ENCODE results near the gene BUB1B.
"Not testable (repeated sequence)": the region's sequence is repeated elsewhere in the genome, so short reads cannot be mapped to it uniquely, and the experiment has no call there.

Gene BUB1B

DNA sequence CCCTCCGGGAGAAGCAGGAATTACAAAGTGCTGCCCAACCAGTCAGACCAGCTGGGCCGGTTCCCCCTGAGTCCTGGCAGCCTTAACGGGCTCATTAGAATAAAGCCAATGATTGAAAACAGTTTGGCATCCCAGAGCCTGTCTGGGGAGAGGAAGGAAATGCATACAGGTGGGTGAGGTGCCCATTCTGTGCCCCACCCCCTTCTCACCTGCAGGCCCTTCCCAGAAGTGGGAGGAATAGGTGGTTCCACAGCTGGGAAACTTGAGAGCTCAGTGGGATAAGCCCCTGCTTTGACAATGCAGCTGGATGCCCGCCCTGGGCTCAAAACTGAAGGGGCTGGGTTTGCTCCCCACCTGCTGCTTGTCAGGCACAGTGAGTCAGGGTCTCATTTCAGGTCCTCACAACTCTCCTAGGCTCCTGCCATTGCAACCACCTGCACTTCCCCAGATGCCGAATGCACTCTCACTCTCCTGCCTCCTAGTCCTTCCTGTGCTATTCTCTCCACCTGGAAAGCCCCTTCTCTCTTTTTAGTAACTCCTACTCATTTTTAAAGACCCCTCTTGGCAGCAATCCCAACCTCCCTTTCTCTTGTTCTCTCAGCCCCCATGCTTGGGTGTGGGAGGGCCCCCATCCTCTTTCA lies 5.5 kb upstream of the BUB1B start:
- no peak overlapping the region for H3K27ac ChIP-seq
- peaks cover 0 to 16% (median 6%) of the 10 kb centered on the region in 10 experiments; a peak in 14 of 20 replicates for H3K4me1 ChIP-seq
- no peaks in the 10 kb centered on the region for H3K36me3 ChIP-seq
- no peak overlapping the region for H3K9ac ChIP-seq
- no peak overlapping the region for H3K4me3 ChIP-seq
- H4K20me1 ChIP-seq, result no peaks in the 10 kb centered on the region
- no peak for TF ChIP-seq Cebpa-rat (IDR thresholded peaks at IDR 0.05)
- no peaks in the 10 kb centered on the region for H3K27me3 ChIP-seq
- H3K9me3 ChIP-seq (replicated peaks in 1 of 11), result no peaks in the 10 kb centered on the region
- no peak overlapping the region for H3K4me2 ChIP-seq

DNA sequence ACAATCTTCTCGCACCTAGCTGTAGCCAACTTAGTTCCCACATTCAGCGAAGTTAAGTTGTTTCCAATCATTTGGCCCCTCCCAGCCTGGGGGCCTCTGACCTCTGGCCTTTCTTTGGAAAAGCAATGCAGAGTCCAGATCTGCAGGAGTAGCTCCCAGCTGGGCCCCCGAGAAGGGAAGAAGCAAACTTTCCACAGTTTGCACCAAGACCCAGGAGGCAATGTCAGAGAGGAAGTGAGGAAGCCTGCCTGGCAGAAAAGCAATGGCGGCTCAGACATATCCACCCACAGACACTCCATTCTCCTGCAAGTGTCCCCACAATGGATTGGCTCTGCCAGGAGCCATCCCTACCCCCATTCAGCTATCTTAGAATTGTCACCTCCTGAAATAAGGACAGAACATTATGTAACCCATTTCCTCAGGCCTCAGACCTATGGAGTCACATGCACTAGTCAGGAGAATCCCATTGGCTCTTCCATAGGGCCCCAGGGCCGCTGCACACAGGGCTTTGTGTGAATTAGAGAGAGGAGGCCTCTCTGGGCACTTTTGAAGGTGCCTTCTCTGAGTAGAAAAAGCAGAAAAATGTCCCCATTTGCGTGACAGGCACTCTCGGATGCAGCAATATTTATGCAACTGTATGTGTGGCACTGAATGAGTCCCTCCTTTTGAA lies 3.0 kb upstream of the BUB1B start:
- TF ChIP-seq Cebpa-rat (IDR thresholded peaks at IDR 0.05), result no peak
- Histone ChIP-seq H3K36me3 (peaks cover 0 to 9% (median 2%) of the 10 kb centered on the region in 11 experiments; a peak in 5 of 22 replicates), H3K4me1 (peaks cover 15 to 31% (median 20%) of the 10 kb centered on the region in 10 experiments), H3K9me3 (replicated peaks in 1 of 11) (no peaks in the 10 kb centered on the region), H3K4me3 (no peak overlapping the region), H3K27ac (no peak overlapping the region), H4K20me1 (peaks cover 0 to 6% (median 2%) of the 10 kb centered on the region in 11 experiments; a peak in 5 of 22 replicates), H3K9ac (no peak overlapping the region), H3K27me3 (no peaks in the 10 kb centered on the region), H3K4me2 (peak overlapping the region in 6 of 11 experiments; percentile 1 to 51 (median 19); a peak in 5 of 22 replicates)

GRCh38 chr15:40160021-40160420 lies 848 bp upstream of the BUB1B start:
- Histone ChIP-seq H3K4me1 (peaks cover 28 to 45% (median 39%) of the 10 kb centered on the region in 10 experiments), H3K4me3 (no peak overlapping the region), H4K20me1 (peaks cover 0 to 25% (median 15%) of the 10 kb centered on the region in 11 experiments; a peak in 8 of 22 replicates), H3K9me3 (replicated peaks in 1 of 11) (no peaks in the 10 kb centered on the region), H3K27me3 (no peaks in the 10 kb centered on the region), H3K9ac (no peak overlapping the region), H3K36me3 (peaks cover 0 to 30% (median 16%) of the 10 kb centered on the region in 11 experiments; a peak in 15 of 22 replicates), H3K27ac (no peak overlapping the region), H3K4me2 (peak overlapping the region in 6 of 11 experiments; percentile 33 to 75 (median 52); a peak in 6 of 22 replicates)
- TF ChIP-seq Cebpa-rat (IDR thresholded peaks at IDR 0.05), result no peak

GRCh38 chr15:40161693-40162391 lies 973 bp downstream of the BUB1B start:
- H3K36me3 ChIP-seq, result peaks cover 0 to 48% (median 35%) of the 10 kb centered on the region in 11 experiments; a peak in 18 of 22 replicates
- H3K4me3 ChIP-seq, result peak overlapping the region; percentile 69 to 93 (median 86)
- H3K27ac ChIP-seq, result peak overlapping the region in 9 of 11 experiments; percentile 76 to 93 (median 86); a peak in 18 of 22 replicates
- H3K9ac ChIP-seq, result peak overlapping the region; percentile 59 to 92 (median 88); a peak in 21 of 22 replicates
- TF ChIP-seq Cebpa-rat (IDR thresholded peaks at IDR 0.05), result no peak
- no peaks in the 10 kb centered on the region for H3K9me3 ChIP-seq (replicated peaks in 1 of 11)
- peaks cover 28 to 45% (median 39%) of the 10 kb centered on the region in 10 experiments for H3K4me1 ChIP-seq
- H3K4me2 ChIP-seq, result peak overlapping the region; percentile 75 to 96 (median 90)
- peaks cover 0 to 28% (median 16%) of the 10 kb centered on the region in 11 experiments; a peak in 8 of 22 replicates for H4K20me1 ChIP-seq
- no peaks in the 10 kb centered on the region for H3K27me3 ChIP-seq

DNA sequence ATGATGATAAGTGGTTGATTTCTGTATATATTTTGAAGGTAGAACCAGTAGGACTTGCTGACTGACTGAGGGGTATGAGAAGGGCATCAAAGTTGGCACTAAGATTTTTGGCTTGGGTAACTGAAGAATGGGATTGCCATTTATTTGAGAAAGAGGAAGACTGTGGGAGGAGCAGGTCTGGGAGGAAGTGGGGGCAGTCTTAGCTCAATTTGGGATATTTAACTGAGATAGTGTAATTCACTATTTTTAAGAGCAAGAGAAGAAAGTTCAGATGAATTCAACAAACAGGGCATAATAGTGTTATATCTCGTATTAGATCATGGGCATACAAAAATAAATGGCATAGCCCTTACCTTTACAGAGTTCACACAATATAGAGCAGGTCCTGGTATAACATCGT lies 1.7 kb downstream of the BUB1B start:
- Histone ChIP-seq H3K27ac (peak overlapping the region in 4 of 11 experiments; percentile 77 to 89 (median 86); a peak in 5 of 22 replicates), H3K27me3 (no peaks in the 10 kb centered on the region), H3K4me3 (peak overlapping the region in 9 of 10 experiments; percentile 69 to 93 (median 86); a peak in 16 of 20 replicates), H3K9ac (peak overlapping the region in 8 of 11 experiments; percentile 82 to 92 (median 89); a peak in 15 of 22 replicates), H3K36me3 (peaks cover 0 to 55% (median 42%) of the 10 kb centered on the region in 11 experiments; a peak in 18 of 22 replicates), H3K4me1 (peaks cover 28 to 45% (median 39%) of the 10 kb centered on the region in 10 experiments), H3K9me3 (replicated peaks in 1 of 11) (no peaks in the 10 kb centered on the region), H4K20me1 (peaks cover 0 to 28% (median 16%) of the 10 kb centered on the region in 11 experiments; a peak in 9 of 22 replicates), H3K4me2 (peak overlapping the region; percentile 75 to 96 (median 90))
- no peak for TF ChIP-seq Cebpa-rat (IDR thresholded peaks at IDR 0.05)

- Histone ChIP-seq H3K36me3 (peaks cover 0 to 68% (median 55%) of the 10 kb centered on the region in 11 experiments; a peak in 18 of 22 replicates), H3K27me3 (no peaks in the 10 kb centered on the region)
Measured at GRCh38 chr15:40163657-40164416, 3.0 kb downstream of the BUB1B start.

GRCh38 chr15:40167374-40167773 lies 6.5 kb downstream of the BUB1B start:
- Histone ChIP-seq H3K4me1 (peaks cover 15 to 26% (median 21%) of the 10 kb centered on the region in 10 experiments), H3K36me3 (peaks cover 0 to 100% (median 87%) of the 10 kb centered on the region in 11 experiments; a peak in 19 of 22 replicates), H4K20me1 (peaks cover 0 to 36% (median 16%) of the 10 kb centered on the region in 11 experiments; a peak in 9 of 22 replicates)
- H3K4me3 ChIP-seq; H3K27ac ChIP-seq; H3K27me3 ChIP-seq; H3K9ac ChIP-seq; H3K4me2 ChIP-seq; H3K9me3 ChIP-seq (replicated peaks in 1 of 11): not testable (repeated sequence)

More at GRCh38 chr15:40163657-40164416, 3.0 kb downstream of the BUB1B start:
- Histone ChIP-seq H3K4me2 (peak overlapping the region; percentile 17 to 94 (median 89); a peak in 17 of 22 replicates), H3K4me3 (peak overlapping the region in 2 of 10 experiments; percentile 69 to 93; a peak in 4 of 20 replicates), H3K9ac (no peak overlapping the region), H3K27ac (no peak overlapping the region), H3K4me1 (peaks cover 28 to 40% (median 35%) of the 10 kb centered on the region in 10 experiments), H4K20me1 (peaks cover 0 to 36% (median 16%) of the 10 kb centered on the region in 11 experiments; a peak in 9 of 22 replicates), H3K9me3 (replicated peaks in 1 of 11) (no peaks in the 10 kb centered on the region)
- no peak for TF ChIP-seq Cebpa-rat (IDR thresholded peaks at IDR 0.05)

- H3K9me3 ChIP-seq (replicated peaks in 1 of 11), result no peaks in the 10 kb centered on the region; a peak in 2 of 22 replicates
- peak in 2 of 11 experiments; percentile 61 to 64; a peak in 4 of 22 replicates for TF ChIP-seq Cebpa-rat (IDR thresholded peaks at IDR 0.05)
- peak overlapping the region in 1 of 11 experiments; percentile 24; a peak in 1 of 22 replicates for H3K4me2 ChIP-seq
- H3K36me3 ChIP-seq, result peaks cover 0 to 100% (median 73%) of the 10 kb centered on the region in 11 experiments; a peak in 19 of 22 replicates
- H4K20me1 ChIP-seq, result no peaks in the 10 kb centered on the region; a peak in 1 of 22 replicates
- H3K27me3 ChIP-seq, result no peaks in the 10 kb centered on the region
- no peak overlapping the region for H3K27ac ChIP-seq
- H3K4me3 ChIP-seq, result no peak overlapping the region
- peaks cover 0 to 27% (median 8%) of the 10 kb centered on the region in 10 experiments; a peak in 13 of 20 replicates for H3K4me1 ChIP-seq
- no peak overlapping the region for H3K9ac ChIP-seq
Measured at GRCh38 chr15:40175160-40175559, 14.3 kb downstream of the BUB1B start.
